ENCODE results near the gene HNRNPM. TPM values are rescaled to one million over a fixed set of nuclear protein-coding genes. Genes with fewer than 3 reads are reported as not detected.

HNRNPM gene
- total RNA-seq, 1 experiment from 2014 or later, result 468 TPM

GRCh38 chr19:8458380-8458779 lies 13.6 kb downstream of the HNRNPM start:
- Histone ChIP-seq H3K4ac (ENCODE audit: low read depth, low read length) (no peak overlapping the region), H2BK5ac (ENCODE audit: insufficient read length, low read length) (no peak overlapping the region), H3K9ac (ENCODE audit: extremely low read depth, insufficient read length, low read length) (no peak overlapping the region), H3K9me3 (ENCODE audit: control insufficient read depth, low read depth, low read length) (no peaks in the 10 kb centered on the region), H3K4me2 (ENCODE audit: insufficient read depth, insufficient read length, low read length) (no peak overlapping the region), H3K56ac (ENCODE audit: insufficient read length, low read depth, low read length) (no peak overlapping the region), H3K14ac (ENCODE audit: insufficient read depth, low read length) (no peak overlapping the region), H2AFZ (ENCODE audit: low read length) (no peak overlapping the region), H2AK5ac (ENCODE audit: insufficient read length, low read length) (no peak overlapping the region), H2BK20ac (ENCODE audit: low read depth, low read length, poor library complexity, severe bottlenecking) (no peak overlapping the region), H3K4me1 (ENCODE audit: insufficient read depth, low read length) (peaks cover 2% of the 10 kb centered on the region; the same call in 1 of the 2 replicates), H3T11ph (ENCODE audit: low read length) (no peak overlapping the region), H4K20me1 (ENCODE audit: control insufficient read depth, insufficient read depth, insufficient read length) (no peaks in the 10 kb centered on the region), H3K23ac (ENCODE audit: insufficient read length, low read depth, low read length) (no peak overlapping the region), H3K79me2 (ENCODE audit: insufficient read depth, low read length) (peaks cover 88% of the 10 kb centered on the region), H3K27me3 (ENCODE audit: insufficient read depth, low read length) (no peaks in the 10 kb centered on the region), H2BK12ac (ENCODE audit: insufficient read length, low read depth, low read length) (no peak overlapping the region), H4K8ac (replicated peaks; ENCODE audit: insufficient read length, low read depth, low read length) (no peak overlapping the region), H4K5ac (ENCODE audit: insufficient read length, low read depth, low read length) (no peak overlapping the region), H4K91ac (ENCODE audit: insufficient read length, low read depth, low read length) (no peak overlapping the region), H3K79me1 (ENCODE audit: insufficient read depth, low read depth, low read length, poor library complexity, severe bottlenecking) (peaks cover 7% of the 10 kb centered on the region), H3K27ac (ENCODE audit: insufficient read length, low read depth, low read length) (no peak overlapping the region), H2BK120ac (ENCODE audit: low read depth, low read length, poor library complexity, severe bottlenecking) (no peak overlapping the region), H2BK15ac (ENCODE audit: low read depth, low read length) (no peak overlapping the region), H3K18ac (ENCODE audit: insufficient read length, low read depth, low read length) (no peak overlapping the region), H3K23me2 (ENCODE audit: insufficient read length, low read depth, low read length, poor library complexity, severe bottlenecking) (no peaks in the 10 kb centered on the region)
- peaks cover 75 to 78% of the 10 kb centered on the region in 2 experiments for H3K4me1 Mint-ChIP-seq
- TF ChIP-seq, protein P1, sequence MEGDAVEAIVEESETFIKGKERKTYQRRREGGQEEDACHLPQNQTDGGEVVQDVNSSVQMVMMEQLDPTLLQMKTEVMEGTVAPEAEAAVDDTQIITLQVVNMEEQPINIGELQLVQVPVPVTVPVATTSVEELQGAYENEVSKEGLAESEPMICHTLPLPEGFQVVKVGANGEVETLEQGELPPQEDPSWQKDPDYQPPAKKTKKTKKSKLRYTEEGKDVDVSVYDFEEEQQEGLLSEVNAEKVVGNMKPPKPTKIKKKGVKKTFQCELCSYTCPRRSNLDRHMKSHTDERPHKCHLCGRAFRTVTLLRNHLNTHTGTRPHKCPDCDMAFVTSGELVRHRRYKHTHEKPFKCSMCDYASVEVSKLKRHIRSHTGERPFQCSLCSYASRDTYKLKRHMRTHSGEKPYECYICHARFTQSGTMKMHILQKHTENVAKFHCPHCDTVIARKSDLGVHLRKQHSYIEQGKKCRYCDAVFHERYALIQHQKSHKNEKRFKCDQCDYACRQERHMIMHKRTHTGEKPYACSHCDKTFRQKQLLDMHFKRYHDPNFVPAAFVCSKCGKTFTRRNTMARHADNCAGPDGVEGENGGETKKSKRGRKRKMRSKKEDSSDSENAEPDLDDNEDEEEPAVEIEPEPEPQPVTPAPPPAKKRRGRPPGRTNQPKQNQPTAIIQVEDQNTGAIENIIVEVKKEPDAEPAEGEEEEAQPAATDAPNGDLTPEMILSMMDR (conservative IDR thresholded peaks at IDR 0.05), result no peak
- no peak for DNase-seq
- no CpG with 5 or more reads among the region's 5 CpGs for WGBS (ENCODE audit: extremely low coverage, insufficient read length, low lambda C conversion rate)
- H3K4me3 Mint-ChIP-seq, result peak overlapping the region in 1 of 2 experiments; percentile 58; a peak in 2 of 5 replicates
- no peaks in the 10 kb centered on the region for H3K27me3 Mint-ChIP-seq (ENCODE audit: low read depth)
- peak overlapping the region in 2 of 3 experiments; percentile 79 to 88; a peak in 4 of 7 replicates for H3K27ac Mint-ChIP-seq
- H3K36me3 Mint-ChIP-seq (ENCODE audit: insufficient read depth in 1 of 3, low read depth in 3 of 3), result peaks cover 27 to 70% (median 66%) of the 10 kb centered on the region in 3 experiments; a peak in 6 of 7 replicates
- no peaks in the 10 kb centered on the region for H3K9me3 Mint-ChIP-seq

All from H9 (cell line).